IPS-15b (cell line): Measurements from ENCODE around the gene UMPS.

Experiments
- H3K27me3 ChIP-seq: one replicate; pipeline ENCODE4 v1.6.1; 2013; ENCODE audit warnings: low read length; ENCODE audit not compliant: control insufficient read depth, insufficient read depth
- H3K36me3 ChIP-seq: one replicate; pipeline ENCODE4 v1.6.1; 2013; ENCODE audit warnings: low read length; ENCODE audit not compliant: control insufficient read depth, insufficient read depth
- H3K4me1 ChIP-seq: one replicate; pipeline ENCODE4 v1.6.1; 2013; ENCODE audit warnings: mild to moderate bottlenecking, low read length; ENCODE audit not compliant: control insufficient read depth, insufficient read depth
- H3K4me3 ChIP-seq: one replicate; pipeline ENCODE4 v1.5.1; 2013; ENCODE audit warnings: low read depth, low read length
- H3K9ac ChIP-seq: one replicate; pipeline ENCODE4 v1.6.1; 2013; ENCODE audit warnings: low read depth, mild to moderate bottlenecking, low read length
- H3K9me3 ChIP-seq: one replicate; pipeline ENCODE4 v1.6.1; 2013; ENCODE audit warnings: mild to moderate bottlenecking, low read length; ENCODE audit not compliant: control insufficient read depth, insufficient read depth

Gene UMPS

GRCh38 chr3:124797426-124797945 lies 67.2 kb downstream of the UMPS start:
- Histone ChIP-seq H3K4me3 (no peak overlapping the region), H3K9me3 (no peaks in the 10 kb centered on the region), H3K9ac (no peak overlapping the region), H3K27me3 (no peaks in the 10 kb centered on the region), H3K36me3 (peaks cover 12% of the 10 kb centered on the region), H3K4me1 (peaks cover 3% of the 10 kb centered on the region)
